ENCODE data around the gene SULT1B1.

DNA sequence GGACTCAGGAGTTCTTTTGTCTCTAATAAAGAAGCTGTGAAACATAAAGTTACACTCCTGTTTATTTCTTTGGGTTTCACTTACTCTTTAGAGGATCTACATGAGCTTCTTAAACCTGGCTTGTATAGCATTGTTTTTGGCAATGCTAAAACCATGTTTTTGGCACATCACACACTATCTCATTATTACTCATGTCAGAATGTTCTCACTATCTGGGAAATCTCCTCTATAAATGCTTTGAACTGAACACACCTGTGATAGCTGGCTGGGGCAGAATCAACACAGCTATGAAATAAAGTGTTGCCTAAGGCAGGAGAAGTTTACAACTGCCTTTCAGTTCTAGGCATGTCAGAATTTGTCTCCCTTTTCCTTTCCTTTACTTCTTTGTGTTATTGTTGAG lies 52.6 kb downstream of the SULT1B1 start:
- TF ChIP-seq, protein P1, sequence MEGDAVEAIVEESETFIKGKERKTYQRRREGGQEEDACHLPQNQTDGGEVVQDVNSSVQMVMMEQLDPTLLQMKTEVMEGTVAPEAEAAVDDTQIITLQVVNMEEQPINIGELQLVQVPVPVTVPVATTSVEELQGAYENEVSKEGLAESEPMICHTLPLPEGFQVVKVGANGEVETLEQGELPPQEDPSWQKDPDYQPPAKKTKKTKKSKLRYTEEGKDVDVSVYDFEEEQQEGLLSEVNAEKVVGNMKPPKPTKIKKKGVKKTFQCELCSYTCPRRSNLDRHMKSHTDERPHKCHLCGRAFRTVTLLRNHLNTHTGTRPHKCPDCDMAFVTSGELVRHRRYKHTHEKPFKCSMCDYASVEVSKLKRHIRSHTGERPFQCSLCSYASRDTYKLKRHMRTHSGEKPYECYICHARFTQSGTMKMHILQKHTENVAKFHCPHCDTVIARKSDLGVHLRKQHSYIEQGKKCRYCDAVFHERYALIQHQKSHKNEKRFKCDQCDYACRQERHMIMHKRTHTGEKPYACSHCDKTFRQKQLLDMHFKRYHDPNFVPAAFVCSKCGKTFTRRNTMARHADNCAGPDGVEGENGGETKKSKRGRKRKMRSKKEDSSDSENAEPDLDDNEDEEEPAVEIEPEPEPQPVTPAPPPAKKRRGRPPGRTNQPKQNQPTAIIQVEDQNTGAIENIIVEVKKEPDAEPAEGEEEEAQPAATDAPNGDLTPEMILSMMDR (IDR thresholded peaks at IDR 0.05; ENCODE audit: low read depth, low read length): no peak
- no peak for TF ChIP-seq POLR2A (IDR thresholded peaks at IDR 0.05; ENCODE audit: extremely low read depth, insufficient read length)
- TF ChIP-seq MYC (IDR thresholded peaks at IDR 0.05; ENCODE audit: low read depth, low read length): no peak

Data from NB4 (cell line).